Peyer's patch (tissue), 4 donors: ENCODE data around the gene TYSND1.

ENCODE experiments used
- CTCF ChIP-seq, 6 experiments: fragments of 450-650 bp in 4 of 6; fragments of 200-600 bp in 2 of 6; sonication (generic) in 1 of 6; IDR thresholded peaks; one replicate each; pipeline ENCODE4 v1.5.1; 2017 to 2019; ENCODE audit warnings: antibody characterized with exemption in 6 of 6, mild to moderate bottlenecking in 3 of 6, moderate library complexity in 1 of 6
- POLR2A ChIP-seq, 2 donors: fragments of 450-650 bp; IDR thresholded peaks; one replicate each; pipeline ENCODE4 v1.5.1; 2017; ENCODE audit warnings: antibody characterized with exemption in 2 of 2, mild to moderate bottlenecking in 2 of 2, moderate library complexity in 2 of 2

- TF ChIP-seq CTCF (IDR thresholded peaks at IDR 0.05): no peak
- TF ChIP-seq POLR2A (IDR thresholded peaks at IDR 0.05): no peak
These were observed 48.2 kb downstream of the TYSND1 start for GRCh38 chr10:70098271-70098670.
